ENCODE results near the gene ANKRD31. TPM values are rescaled to one million over a fixed set of nuclear protein-coding genes. Genes with fewer than 3 reads are reported as not detected.

ANKRD31 gene
- under 0.01 and 0.29 TPM in 2 replicates for total RNA-seq

GRCh38 chr5:75236322-75237316 is at the start of gene ANKRD31:
Gene ANKRD31 (minus strand): TSS chr5:75236878. CDS start chr5:75236686, 192 bp downstream.

GRCh38 chr5:75052192-75053053 is 184.3 kb downstream of the ANKRD31 start, which contains the start of gene GCNT4:
Gene GCNT4 (minus strand): TSS chr5:75052558. CDS start chr5:75030037, 22,521 bp downstream.

Other genes with a start within 250 kb of the ANKRD31 start
- gene GCNT4, start 184.3 kb downstream of the ANKRD31 start, total RNA-seq, result 1.6 and 2.3 TPM in 2 replicates
- gene HMGCR, start 100.3 kb upstream of the ANKRD31 start, total RNA-seq, result 46.3 and 107 TPM in 2 replicates